H9 (cell line): ENCODE results near the gene RNASE7. TPM values are rescaled to one million over a fixed set of nuclear protein-coding genes. Genes with fewer than 3 reads are reported as not detected.
A peak's percentile ranks its signal among the peaks of the same experiment; 100 is the strongest.

ENCODE experiments used
- DNase-seq: peaks from one replicate; pipeline ENCODE4 v3.0.0-alpha.2; 2017
- H2AFZ ChIP-seq: one replicate; pipeline ENCODE4 v1.6.1; 2013; ENCODE audit warnings: mild to moderate bottlenecking, low read length, control low read depth, moderate library complexity
- H2AK5ac ChIP-seq: 2 replicates; pipeline ENCODE4 v1.6.1; 2013; ENCODE audit warnings: low read length, control low read depth, mixed read lengths; ENCODE audit not compliant: insufficient read length
- H2BK120ac ChIP-seq: one replicate; pipeline ENCODE4 v1.6.1; 2013; ENCODE audit warnings: low read depth, mild to moderate bottlenecking, low read length, control low read depth, inconsistent platforms; ENCODE audit not compliant: poor library complexity, severe bottlenecking
- H2BK12ac ChIP-seq: 2 replicates; pipeline ENCODE4 v1.6.1; 2013; ENCODE audit warnings: low read length, control low read depth, mixed read lengths, low read depth; ENCODE audit not compliant: insufficient read length
- H2BK15ac ChIP-seq: 2 replicates; pipeline ENCODE4 v1.6.1; 2013; ENCODE audit warnings: low read depth, low read length, control low read depth
- H2BK20ac ChIP-seq: one replicate; pipeline ENCODE4 v1.6.1; 2013; ENCODE audit warnings: low read depth, mild to moderate bottlenecking, low read length, control low read depth, inconsistent platforms; ENCODE audit not compliant: poor library complexity, severe bottlenecking
- H2BK5ac ChIP-seq: 2 replicates; pipeline ENCODE4 v1.6.1; 2013; ENCODE audit warnings: low read length, control low read depth, mixed read lengths; ENCODE audit not compliant: insufficient read length
- H3K14ac ChIP-seq: 2 replicates; pipeline ENCODE4 v1.6.1; 2013; ENCODE audit warnings: low read length, control low read depth; ENCODE audit not compliant: insufficient read depth
- H3K18ac ChIP-seq: 2 replicates; pipeline ENCODE4 v1.6.1; 2013; ENCODE audit warnings: low read depth, mild to moderate bottlenecking, mixed read lengths, low read length, control low read depth; ENCODE audit not compliant: insufficient read length
- H3K23ac ChIP-seq: 2 replicates; pipeline ENCODE4 v1.6.1; 2013; ENCODE audit warnings: low read length, control low read depth, mixed read lengths, low read depth; ENCODE audit not compliant: insufficient read length
- H3K23me2 ChIP-seq: 2 replicates; pipeline ENCODE4 v1.6.1; 2013; ENCODE audit warnings: low read depth, mild to moderate bottlenecking, mixed read lengths, low read length, control low read depth; ENCODE audit not compliant: insufficient read length, poor library complexity, severe bottlenecking
- H3K27ac ChIP-seq: 2 replicates; pipeline ENCODE4 v1.5.1; 2013; ENCODE audit warnings: low read length, control low read depth, mixed read lengths, low read depth; ENCODE audit not compliant: insufficient read length
- H3K27me3 ChIP-seq: 2 replicates; pipeline ENCODE4 v1.6.1; 2013; ENCODE audit warnings: low read length, control low read depth, inconsistent platforms; ENCODE audit not compliant: insufficient read depth
- H3K4ac ChIP-seq: 2 replicates; pipeline ENCODE4 v1.6.1; 2013; ENCODE audit warnings: low read depth, mild to moderate bottlenecking, control low read depth, inconsistent platforms, low read length, moderate library complexity
- H3K4me1 ChIP-seq: 2 replicates; pipeline ENCODE4 v1.6.1; 2013; ENCODE audit warnings: low read length, control low read depth, inconsistent platforms; ENCODE audit not compliant: insufficient read depth
- H3K4me2 ChIP-seq: 2 replicates; pipeline ENCODE4 v1.6.1; 2013; ENCODE audit warnings: low read length, control low read depth, mixed read lengths; ENCODE audit not compliant: insufficient read length, insufficient read depth
- H3K56ac ChIP-seq: 2 replicates; pipeline ENCODE4 v1.6.1; 2013; ENCODE audit warnings: low read depth, mild to moderate bottlenecking, mixed read lengths, low read length, control low read depth; ENCODE audit not compliant: insufficient read length
- H3K79me1 ChIP-seq: 2 replicates; pipeline ENCODE4 v1.6.1; 2013; ENCODE audit warnings: low read depth, mild to moderate bottlenecking, moderate library complexity, low read length, control low read depth, inconsistent platforms; ENCODE audit not compliant: insufficient read depth, poor library complexity, severe bottlenecking
- H3K79me2 ChIP-seq: 2 replicates; pipeline ENCODE4 v1.6.1; 2013; ENCODE audit warnings: low read length, control low read depth, inconsistent platforms; ENCODE audit not compliant: insufficient read depth
- H3K9ac ChIP-seq: 2 replicates; pipeline ENCODE4 v1.6.1; 2013; ENCODE audit warnings: low read length, control low read depth, mixed read lengths; ENCODE audit not compliant: insufficient read length; ENCODE audit errors: extremely low read depth
- H3K9me3 ChIP-seq: one replicate; pipeline ENCODE4 v1.6.1; 2013; ENCODE audit warnings: low read depth, low read length, inconsistent platforms; ENCODE audit not compliant: control insufficient read depth
- H3T11ph ChIP-seq: one replicate; pipeline ENCODE4 v1.6.1; 2013; ENCODE audit warnings: mild to moderate bottlenecking, low read length, control low read depth, inconsistent platforms
- H4K20me1 ChIP-seq: one replicate; pipeline ENCODE4 v1.6.1; 2013; ENCODE audit not compliant: control insufficient read depth, insufficient read length, insufficient read depth
- H4K5ac ChIP-seq: 2 replicates; pipeline ENCODE4 v1.6.1; 2013; ENCODE audit warnings: low read depth, mild to moderate bottlenecking, mixed read lengths, low read length, control low read depth; ENCODE audit not compliant: insufficient read length
- H4K8ac ChIP-seq: replicated peaks from 2 replicates; pipeline ENCODE4 v1.6.1; 2013; ENCODE audit warnings: low read length, control low read depth, mixed read lengths, low read depth; ENCODE audit not compliant: insufficient read length
- H4K91ac ChIP-seq: 2 replicates; pipeline ENCODE4 v1.6.1; 2013; ENCODE audit warnings: low read depth, mild to moderate bottlenecking, moderate library complexity, mixed read lengths, low read length, control low read depth; ENCODE audit not compliant: insufficient read length
- H3K27ac Mint-ChIP-seq, 3 experiments: 2 replicates in 2 of 3; 3 replicates in 1 of 3; pipeline ENCODE4 v1.8.0; 2020 to 2021; ENCODE audit warnings: mixed read lengths in 3 of 3, mild to moderate bottlenecking in 1 of 3, moderate library complexity in 1 of 3
- H3K27me3 Mint-ChIP-seq: 2 replicates; pipeline ENCODE4 v1.8.0; 2021; ENCODE audit warnings: low read depth, mild to moderate bottlenecking, moderate library complexity, mixed read lengths
- H3K36me3 Mint-ChIP-seq, 3 experiments: 2 replicates in 2 of 3; 3 replicates in 1 of 3; pipeline ENCODE4 v1.8.0; 2020 to 2021; ENCODE audit warnings: low read depth in 3 of 3, mixed read lengths in 3 of 3; ENCODE audit not compliant: insufficient read depth in 1 of 3
- H3K4me1 Mint-ChIP-seq, 2 experiments: 2 replicates each; pipeline ENCODE4 v1.8.0; 2020; ENCODE audit warnings: mixed read lengths in 2 of 2
- H3K4me3 Mint-ChIP-seq, 2 experiments: 2 replicates in 1 of 2; 3 replicates in 1 of 2; pipeline ENCODE4 v1.8.0; 2020 to 2021; ENCODE audit warnings: mild to moderate bottlenecking in 2 of 2, mixed read lengths in 2 of 2, moderate library complexity in 1 of 2
- H3K9me3 Mint-ChIP-seq, 2 experiments: 2 replicates in 1 of 2; 3 replicates in 1 of 2; pipeline ENCODE4 v1.8.0; 2020; ENCODE audit warnings: mild to moderate bottlenecking in 2 of 2, mixed read lengths in 2 of 2, moderate library complexity in 1 of 2
- CTCF ChIP-seq: fragments of 200-600 bp; sonication (generic); conservative IDR thresholded peaks from 3 replicates; pipeline ENCODE4 v1.8.0; 2021; ENCODE audit warnings: antibody characterized with exemption, mild to moderate bottlenecking
- WGBS: extraction: QIAGEN DNeasy Blood & Tissue Kit; methylation state at CpG from one replicate; pipeline ENCODE4 v1.1.7; 2013; ENCODE audit warnings: missing lambda C conversion rate, low lambda C conversion rate, mixed read lengths; ENCODE audit not compliant: insufficient read length; ENCODE audit errors: extremely low coverage; 5-methylcytosine and 5-hydroxymethylcytosine counted together
- total RNA-seq: library from RNA; stranded (reverse); gene quantifications from 2 replicates; pipeline ENCODE4 v1.2.1, GENCODE V29; 2021

The RNASE7 gene
- total RNA-seq, 1 experiment from 2014 or later, result not detected

GRCh38 chr14:20997115-20997514, 45.0 kb upstream of the RNASE7 start:
- no peak overlapping the region for H2BK20ac ChIP-seq
- no peak overlapping the region for H4K5ac ChIP-seq
- H3K56ac ChIP-seq, result no peak overlapping the region
- no peak overlapping the region for H3K4me2 ChIP-seq
- no CpG with 5 or more reads among the region's 4 CpGs for WGBS
- no peaks in the 10 kb centered on the region for H3K79me2 ChIP-seq
- no peaks in the 10 kb centered on the region for H3K9me3 Mint-ChIP-seq
- no peak overlapping the region for H2AFZ ChIP-seq
- H3T11ph ChIP-seq, result no peak overlapping the region
- no peak overlapping the region for H3K14ac ChIP-seq
- H2BK120ac ChIP-seq, result no peak overlapping the region
- H3K9me3 ChIP-seq, result no peaks in the 10 kb centered on the region
- no peaks in the 10 kb centered on the region for H3K23me2 ChIP-seq
- H2BK5ac ChIP-seq, result no peak overlapping the region
- no peak overlapping the region for H3K23ac ChIP-seq
- peaks cover 28 to 49% (median 45%) of the 10 kb centered on the region in 3 experiments; a peak in 6 of 7 replicates for H3K36me3 Mint-ChIP-seq
- no peak overlapping the region for H3K18ac ChIP-seq
- no peaks in the 10 kb centered on the region; the same call in 1 of the 2 replicates for H3K27me3 Mint-ChIP-seq
- H3K4ac ChIP-seq, result no peak overlapping the region
- H3K27ac ChIP-seq, result no peak overlapping the region
- peak overlapping the region in 1 of 3 experiments; percentile 26; a peak in 1 of 7 replicates for H3K27ac Mint-ChIP-seq
- no peak overlapping the region for H2BK12ac ChIP-seq
- H3K79me1 ChIP-seq, result no peaks in the 10 kb centered on the region
- H4K20me1 ChIP-seq, result no peaks in the 10 kb centered on the region
- H3K4me3 Mint-ChIP-seq, result no peak overlapping the region
- H2AK5ac ChIP-seq, result no peak overlapping the region
- H2BK15ac ChIP-seq, result no peak overlapping the region
- no peak for TF ChIP-seq CTCF
- no peaks in the 10 kb centered on the region for H3K27me3 ChIP-seq
- H4K91ac ChIP-seq, result no peak overlapping the region
- no peak overlapping the region for H3K9ac ChIP-seq
- no peaks in the 10 kb centered on the region for H3K4me1 ChIP-seq
- no peak overlapping the region for H4K8ac ChIP-seq
- peaks cover 17 to 19% of the 10 kb centered on the region in 2 experiments for H3K4me1 Mint-ChIP-seq
- no peak for DNase-seq
